ENCODE results near the gene RGS7BP.

DNA sequence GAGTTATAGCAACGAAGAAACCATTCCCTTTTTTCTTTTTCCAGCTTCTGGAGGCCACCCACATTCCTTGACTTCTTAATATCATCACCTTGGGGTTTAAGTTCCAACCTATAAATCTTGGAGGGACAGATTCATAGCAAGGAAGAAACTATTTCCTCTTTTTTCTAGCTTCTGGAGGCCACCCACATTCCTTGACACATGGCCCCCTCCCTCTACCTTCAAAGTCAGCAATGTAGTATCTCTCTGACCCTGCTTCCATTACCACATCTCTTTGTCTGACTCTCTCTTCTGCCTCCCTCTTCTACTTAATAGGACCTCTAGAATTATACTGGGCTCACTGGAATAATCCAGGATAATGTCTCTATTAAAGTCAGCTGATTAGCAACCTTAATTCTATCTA lies 149.8 kb downstream of the RGS7BP start:
- TF ChIP-seq RAD21 (IDR thresholded peaks at IDR 0.05; ENCODE audit: low read depth): no peak
- TF ChIP-seq EP300 (IDR thresholded peaks at IDR 0.05; ENCODE audit: borderline replicate concordance): no peak
- TF ChIP-seq FOXM1 (IDR thresholded peaks at IDR 0.05; ENCODE audit: borderline replicate concordance, low read depth): no peak
- TF ChIP-seq, protein P1, sequence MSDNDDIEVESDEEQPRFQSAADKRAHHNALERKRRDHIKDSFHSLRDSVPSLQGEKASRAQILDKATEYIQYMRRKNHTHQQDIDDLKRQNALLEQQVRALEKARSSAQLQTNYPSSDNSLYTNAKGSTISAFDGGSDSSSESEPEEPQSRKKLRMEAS (IDR thresholded peaks at IDR 0.05): no peak
- TF ChIP-seq EGR1 (IDR thresholded peaks at IDR 0.05): no peak

Measured in Ishikawa (cell line).